Astrocyte of the cerebellum (primary cell): Measurements from ENCODE around the gene C10orf120.

Experiments used
- DNase-seq: peaks from one replicate; pipeline ENCODE4 v3.0.0-alpha.2; 2011; ENCODE audit warnings: low read depth
- H3K4me3 ChIP-seq: 2 replicates; pipeline ENCODE4 v1.5.1; 2011; ENCODE audit warnings: mild to moderate bottlenecking, low read depth, low read length, moderate library complexity
- in situ Hi-C: cut with HindIII; loops from 2 replicates; pipeline ENCODE4 v1.10.0; 2017; ENCODE audit warnings: low sequenced_read_pairs
- TF ChIP-seq, protein P1 (sequence below): IDR thresholded peaks from 2 replicates; pipeline ENCODE4 v1.5.1; 2012; ENCODE audit warnings: low read length, low read depth, moderate library complexity, mild to moderate bottlenecking; ENCODE audit errors: missing control alignments

C10orf120 gene

DNA sequence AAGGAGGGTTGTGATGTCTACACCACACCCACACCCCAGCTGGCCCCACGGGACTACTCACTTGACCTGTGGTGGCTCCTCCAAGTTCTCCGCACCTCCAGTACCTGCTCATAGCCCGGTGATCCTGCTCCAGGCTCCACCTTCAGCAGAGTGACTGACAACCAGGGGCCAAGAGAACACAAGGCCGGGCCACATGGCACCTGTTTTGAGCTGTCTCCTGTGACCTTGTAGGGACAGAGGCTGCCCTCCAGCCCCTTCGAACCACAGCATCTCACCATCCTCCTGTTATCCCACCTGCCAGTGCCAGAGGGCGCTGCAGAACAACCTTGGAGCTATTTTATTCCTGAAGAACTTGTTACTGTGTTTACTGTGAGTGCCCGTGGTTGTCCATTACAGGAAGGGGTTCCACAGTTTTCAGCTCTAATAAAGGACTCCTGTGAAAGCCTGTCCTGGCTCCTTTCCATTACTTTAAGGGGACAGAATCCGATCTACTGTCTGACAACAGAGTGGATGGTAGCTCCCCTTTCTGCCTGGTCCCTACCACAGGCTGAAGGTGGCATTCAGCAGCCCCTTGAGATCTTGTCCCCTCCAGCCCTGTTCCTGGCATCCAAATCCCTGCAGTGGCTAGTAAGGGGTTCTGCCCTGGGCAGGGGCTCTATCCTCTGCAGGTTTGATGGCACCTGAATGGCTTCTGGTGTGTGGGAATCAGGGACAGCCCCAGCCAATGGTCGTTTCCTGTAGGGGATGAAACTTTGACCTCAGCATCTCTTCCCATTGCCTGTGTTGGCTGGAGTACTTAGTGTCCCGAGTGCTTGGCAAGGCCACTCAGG, 50.8 kb downstream of the C10orf120 start:
- H3K4me3 ChIP-seq: no peak overlapping the region
- peak; percentile 4 for DNase-seq
- in situ Hi-C loops: no loop called here
- TF ChIP-seq, protein P1, sequence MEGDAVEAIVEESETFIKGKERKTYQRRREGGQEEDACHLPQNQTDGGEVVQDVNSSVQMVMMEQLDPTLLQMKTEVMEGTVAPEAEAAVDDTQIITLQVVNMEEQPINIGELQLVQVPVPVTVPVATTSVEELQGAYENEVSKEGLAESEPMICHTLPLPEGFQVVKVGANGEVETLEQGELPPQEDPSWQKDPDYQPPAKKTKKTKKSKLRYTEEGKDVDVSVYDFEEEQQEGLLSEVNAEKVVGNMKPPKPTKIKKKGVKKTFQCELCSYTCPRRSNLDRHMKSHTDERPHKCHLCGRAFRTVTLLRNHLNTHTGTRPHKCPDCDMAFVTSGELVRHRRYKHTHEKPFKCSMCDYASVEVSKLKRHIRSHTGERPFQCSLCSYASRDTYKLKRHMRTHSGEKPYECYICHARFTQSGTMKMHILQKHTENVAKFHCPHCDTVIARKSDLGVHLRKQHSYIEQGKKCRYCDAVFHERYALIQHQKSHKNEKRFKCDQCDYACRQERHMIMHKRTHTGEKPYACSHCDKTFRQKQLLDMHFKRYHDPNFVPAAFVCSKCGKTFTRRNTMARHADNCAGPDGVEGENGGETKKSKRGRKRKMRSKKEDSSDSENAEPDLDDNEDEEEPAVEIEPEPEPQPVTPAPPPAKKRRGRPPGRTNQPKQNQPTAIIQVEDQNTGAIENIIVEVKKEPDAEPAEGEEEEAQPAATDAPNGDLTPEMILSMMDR: peak; percentile 69
